Nephron (organoid): ENCODE results near the gene FHAD1.

Experiments used
- H3K27ac Mint-ChIP-seq, 3 experiments: 2 replicates each; pipeline ENCODE4 v1.8.0; 2020; ENCODE audit warnings: mixed read lengths in 3 of 3, mild to moderate bottlenecking in 2 of 3, moderate library complexity in 1 of 3
- H3K27me3 Mint-ChIP-seq: 2 replicates; pipeline ENCODE4 v1.8.0; 2021; ENCODE audit warnings: low read depth, mild to moderate bottlenecking, moderate library complexity, mixed read lengths
- H3K36me3 Mint-ChIP-seq: 2 replicates; pipeline ENCODE4 v1.8.0; 2020; ENCODE audit warnings: low read depth, mixed read lengths
- H3K4me1 Mint-ChIP-seq: 2 replicates; pipeline ENCODE4 v1.8.0; 2020; ENCODE audit warnings: mixed read lengths
- H3K4me3 Mint-ChIP-seq, 3 experiments: 2 replicates each; pipeline ENCODE4 v1.8.0; 2020; ENCODE audit warnings: mild to moderate bottlenecking in 3 of 3, mixed read lengths in 3 of 3, moderate library complexity in 2 of 3
- H3K9me3 Mint-ChIP-seq: 2 replicates; pipeline ENCODE4 v1.8.0; 2020; ENCODE audit warnings: mixed read lengths
- TF ChIP-seq, protein P1 (sequence below), 3 experiments: fragments of 200-600 bp; sonication (generic); IDR thresholded peaks; one replicate each; pipeline ENCODE4 v1.5.0; 2021; ENCODE audit warnings: antibody characterized with exemption in 3 of 3; ENCODE audit not compliant: unreplicated experiment in 3 of 3

Gene FHAD1

GRCh38 chr1:15357612-15358207 is 110.7 kb downstream of the FHAD1 start:
- H3K9me3 Mint-ChIP-seq: no peaks in the 10 kb centered on the region
- TF ChIP-seq, protein P1, sequence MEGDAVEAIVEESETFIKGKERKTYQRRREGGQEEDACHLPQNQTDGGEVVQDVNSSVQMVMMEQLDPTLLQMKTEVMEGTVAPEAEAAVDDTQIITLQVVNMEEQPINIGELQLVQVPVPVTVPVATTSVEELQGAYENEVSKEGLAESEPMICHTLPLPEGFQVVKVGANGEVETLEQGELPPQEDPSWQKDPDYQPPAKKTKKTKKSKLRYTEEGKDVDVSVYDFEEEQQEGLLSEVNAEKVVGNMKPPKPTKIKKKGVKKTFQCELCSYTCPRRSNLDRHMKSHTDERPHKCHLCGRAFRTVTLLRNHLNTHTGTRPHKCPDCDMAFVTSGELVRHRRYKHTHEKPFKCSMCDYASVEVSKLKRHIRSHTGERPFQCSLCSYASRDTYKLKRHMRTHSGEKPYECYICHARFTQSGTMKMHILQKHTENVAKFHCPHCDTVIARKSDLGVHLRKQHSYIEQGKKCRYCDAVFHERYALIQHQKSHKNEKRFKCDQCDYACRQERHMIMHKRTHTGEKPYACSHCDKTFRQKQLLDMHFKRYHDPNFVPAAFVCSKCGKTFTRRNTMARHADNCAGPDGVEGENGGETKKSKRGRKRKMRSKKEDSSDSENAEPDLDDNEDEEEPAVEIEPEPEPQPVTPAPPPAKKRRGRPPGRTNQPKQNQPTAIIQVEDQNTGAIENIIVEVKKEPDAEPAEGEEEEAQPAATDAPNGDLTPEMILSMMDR (IDR thresholded peaks at IDR 0.05; ENCODE audit: unreplicated experiment in 3 of 3): no peak
- H3K4me3 Mint-ChIP-seq: no peak overlapping the region
- H3K27ac Mint-ChIP-seq: peak overlapping the region in 2 of 3 experiments; percentile 12 to 53
- no peaks in the 10 kb centered on the region for H3K36me3 Mint-ChIP-seq
- H3K4me1 Mint-ChIP-seq: peaks cover 5% of the 10 kb centered on the region
- peaks cover 30% of the 10 kb centered on the region for H3K27me3 Mint-ChIP-seq

- Mint-ChIP-seq H3K4me1 (peaks cover 5% of the 10 kb centered on the region), H3K27ac (no peak overlapping the region), H3K27me3 (peaks cover 25% of the 10 kb centered on the region), H3K4me3 (no peak overlapping the region), H3K36me3 (no peaks in the 10 kb centered on the region), H3K9me3 (no peaks in the 10 kb centered on the region)
- TF ChIP-seq, protein P1 (IDR thresholded peaks at IDR 0.05; ENCODE audit: unreplicated experiment in 3 of 3): no peak
Measured at GRCh38 chr1:15358565-15359133, 111.6 kb downstream of the FHAD1 start.

DNA sequence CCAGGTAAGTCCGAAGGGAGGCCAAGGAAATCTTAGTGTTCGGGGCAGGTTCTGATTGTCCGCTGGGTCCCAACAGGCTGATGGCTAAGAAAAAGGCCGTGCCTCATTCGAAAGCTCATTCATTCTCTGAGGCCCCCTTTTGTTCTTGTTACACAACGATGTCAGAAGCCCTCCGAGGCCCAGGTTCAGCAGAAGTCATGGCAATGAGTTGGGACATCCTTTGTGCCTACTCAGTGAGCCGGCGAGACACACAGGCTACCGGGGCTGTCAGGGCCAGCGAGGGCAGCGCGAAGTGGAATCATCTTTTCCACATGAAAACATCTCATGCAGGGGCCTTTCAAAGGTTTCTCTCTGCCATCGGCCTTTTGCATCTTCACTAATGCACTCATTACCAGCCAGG is 113.7 kb downstream of the FHAD1 start:
- TF ChIP-seq, protein P1 (IDR thresholded peaks at IDR 0.05; ENCODE audit: unreplicated experiment in 3 of 3): no peak
- Mint-ChIP-seq H3K27me3 (peaks cover 25% of the 10 kb centered on the region), H3K27ac (no peak overlapping the region), H3K4me1 (no peaks in the 10 kb centered on the region), H3K36me3 (no peaks in the 10 kb centered on the region), H3K9me3 (no peaks in the 10 kb centered on the region), H3K4me3 (no peak overlapping the region)

DNA sequence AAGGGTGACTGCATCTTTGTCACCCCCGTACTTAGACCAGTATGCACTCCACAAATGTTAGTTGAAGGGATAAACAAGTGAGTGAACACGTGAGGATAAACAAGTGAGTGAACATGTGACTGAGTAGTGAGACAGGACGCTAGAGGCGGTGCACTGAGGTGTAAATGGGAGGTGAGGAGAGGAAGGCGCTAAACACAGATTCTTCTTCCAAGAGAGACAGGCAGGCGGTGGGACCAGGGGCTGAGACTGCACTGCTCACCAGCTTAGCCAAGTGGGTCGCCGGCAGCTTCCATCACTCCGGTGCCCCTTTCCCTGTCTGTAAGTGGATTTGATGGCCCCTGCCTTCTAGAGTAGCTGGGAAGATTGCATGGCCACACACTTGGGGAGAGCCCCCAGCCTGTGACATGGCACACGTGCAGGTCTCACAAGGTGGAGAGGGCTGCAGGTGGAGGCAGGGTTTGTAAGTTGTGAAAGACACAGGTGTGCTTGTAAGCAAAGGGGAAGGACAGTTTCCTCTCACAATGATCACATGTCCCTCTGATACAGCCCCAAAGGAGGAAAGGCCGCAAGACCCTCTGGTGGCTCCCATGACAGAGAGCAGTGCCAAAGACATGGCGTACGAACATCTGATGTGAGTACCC is 115.2 kb downstream of the FHAD1 start:
- TF ChIP-seq, protein P1 (IDR thresholded peaks at IDR 0.05; ENCODE audit: unreplicated experiment in 3 of 3): no peak
- H3K27ac Mint-ChIP-seq: no peak overlapping the region
- peaks cover 5% of the 10 kb centered on the region for H3K4me1 Mint-ChIP-seq

GRCh38 chr1:15362737-15363128 is 115.7 kb downstream of the FHAD1 start:
- Mint-ChIP-seq H3K27me3 (peaks cover 26% of the 10 kb centered on the region), H3K9me3 (no peaks in the 10 kb centered on the region), H3K4me3 (no peak overlapping the region), H3K27ac (no peak overlapping the region), H3K36me3 (no peaks in the 10 kb centered on the region), H3K4me1 (peaks cover 5% of the 10 kb centered on the region)
- TF ChIP-seq, protein P1 (IDR thresholded peaks at IDR 0.05; ENCODE audit: unreplicated experiment in 3 of 3): no peak

More for the DNA sequence above, 115.2 kb downstream of the FHAD1 start:
- H3K27me3 Mint-ChIP-seq: peaks cover 29% of the 10 kb centered on the region
- H3K9me3 Mint-ChIP-seq: no peaks in the 10 kb centered on the region
- no peak overlapping the region for H3K4me3 Mint-ChIP-seq
- no peaks in the 10 kb centered on the region for H3K36me3 Mint-ChIP-seq
